H1 (cell line): Measurements from ENCODE around the gene ARHGAP12. TPM values are rescaled to one million over a fixed set of nuclear protein-coding genes. Genes with fewer than 3 reads are reported as not detected.

Source experiments
- E2F6 ChIP-seq: IDR thresholded peaks from 2 replicates; pipeline ENCODE4 v1.6.1; 2012; ENCODE audit warnings: inconsistent platforms
- EP300 ChIP-seq, 2 experiments: IDR thresholded peaks; 1 replicate in 1 of 2; 2 replicates in 1 of 2; pipeline ENCODE4 v1.6.1; 2011 to 2012; ENCODE audit warnings: low read depth in 2 of 2, low read length in 2 of 2, mild to moderate bottlenecking in 2 of 2, borderline replicate concordance in 1 of 2, inconsistent platforms in 1 of 2, moderate library complexity in 1 of 2
- MAFK ChIP-seq: IDR thresholded peaks from 2 replicates; pipeline ENCODE4 v1.6.1; 2012; ENCODE audit warnings: low read depth, mild to moderate bottlenecking, improper control_type of control experiment, low read length
- MAX ChIP-seq: IDR thresholded peaks from 2 replicates; pipeline ENCODE4 v1.6.1; 2012; ENCODE audit warnings: inconsistent platforms
- SP1 ChIP-seq: IDR thresholded peaks from 2 replicates; pipeline ENCODE4 v1.6.1; 2011; ENCODE audit warnings: low read depth, low read length
- TEAD4 ChIP-seq: IDR thresholded peaks from 2 replicates; pipeline ENCODE4 v1.6.1; 2012; ENCODE audit warnings: low read depth, low read length, inconsistent platforms, mixed read lengths
- polyA plus RNA-seq, 7 experiments: library from polyadenylated mRNA; depleted of rRNA in 3 of 7; stranded (reverse) in 5 of 7; unstranded in 2 of 7; fragments of >200 nt in 5 of 7; fragments of 200-250 nt in 2 of 7; gene quantifications; 1 replicate in 5 of 7; 2 replicates in 1 of 7; 4 replicates in 1 of 7; pipeline versions ENCODE4 v1.2.1 to v1.2.3, GENCODE V29; 2011 to 2013; ENCODE audit warnings: missing spikeins in 2 of 7, mixed read lengths in 2 of 7
- total RNA-seq: library from RNA; stranded (reverse); fragmentation: NEBNext Ultra II Directional; extraction: Animal tissue kit (Norgen Biotek cat#: 25700); gene quantifications from 2 replicates; pipeline ENCODE4 v1.2.1, GENCODE V29; 2021

Gene ARHGAP12
- total and polyA plus RNA-seq, 2 of the 8 experiments (the other 6 are each of a cell fraction or from before 2014, with no cell fraction given) = 10.1 to 39.0 TPM

GRCh38 chr10:31774928-31775650 lies 153.5 kb downstream of the ARHGAP12 start (continued):
- no peak for TF ChIP-seq MAX
- TF ChIP-seq MAFK = no peak
- no peak for TF ChIP-seq EP300 (IDR thresholded peaks at IDR 0.05; ENCODE audit: borderline replicate concordance in 1 of 2, low read depth in 2 of 2, low read length in 2 of 2)
- TF ChIP-seq SP1 = no peak
- no peak for TF ChIP-seq E2F6
- no peak for TF ChIP-seq TEAD4
